ENCODE data around the gene PQBP1. TPM values are rescaled to one million over a fixed set of nuclear protein-coding genes. Genes with fewer than 3 reads are reported as not detected.

PQBP1 gene
- total RNA-seq, 1 experiment from 2014 or later = 133 TPM

DNA sequence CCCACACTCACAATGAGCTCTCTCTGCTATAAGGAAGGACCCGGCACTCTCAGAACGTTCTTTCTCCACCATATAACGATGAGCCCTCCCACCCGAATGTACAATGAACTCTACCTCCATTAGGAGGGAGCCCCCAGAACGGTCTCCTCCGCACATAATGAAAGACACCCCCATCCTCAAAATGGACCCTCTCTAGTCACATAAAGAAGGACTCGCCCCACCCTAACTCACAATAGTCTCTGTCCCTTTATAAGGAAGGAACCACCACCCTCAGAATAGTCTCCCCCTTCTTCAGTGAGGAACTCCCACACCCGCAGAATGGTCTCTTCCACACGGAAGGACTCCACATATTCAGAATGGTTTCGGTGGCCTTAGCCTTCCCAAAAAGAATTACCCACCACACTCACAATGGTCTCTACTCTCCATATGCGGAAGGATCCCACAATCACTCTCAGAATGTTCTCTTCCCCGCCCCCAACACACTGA is 13.2 kb downstream of the PQBP1 start:
- Histone ChIP-seq H3K36me3 (ENCODE audit: insufficient read depth, low read length, poor library complexity, severe bottlenecking) (peaks cover 8% of the 10 kb centered on the region), H3K27ac (ENCODE audit: low read depth, low read length, poor library complexity, severe bottlenecking) (peak overlapping the region; percentile 73), H3K27me3 (replicated peaks; ENCODE audit: insufficient read depth, low read depth, low read length, poor library complexity) (no peaks in the 10 kb centered on the region), H3K9me3 (ENCODE audit: low read depth, low read length, poor library complexity, severe bottlenecking) (no peaks in the 10 kb centered on the region), H3K4me3 (ENCODE audit: low read depth, low read length, poor library complexity, severe bottlenecking) (peak overlapping the region; percentile 82), H3K4me1 (ENCODE audit: insufficient read depth, low read length, poor library complexity, severe bottlenecking) (no peaks in the 10 kb centered on the region)
- BruUV-seq (replicated peaks) = no TSS peak
- ChIA-PET POLR2A (ENCODE audit: low non-redundant PET) (no interaction called here), CTCF (no interaction called here)
- TF ChIP-seq EZH2 (IDR thresholded peaks at IDR 0.05; ENCODE audit: borderline replicate concordance, low read depth, low read length, poor library complexity, severe bottlenecking) = no peak
- TF ChIP-seq CTCF (conservative IDR thresholded peaks at IDR 0.05; ENCODE audit: low read depth, low read length) = no peak
- peak; percentile 30 for DNase-seq (ENCODE audit: low spot score)
- intact Hi-C loops (cut with micrococcal nuclease; ENCODE audit: unreplicated experiment) = no loop called here

DNA sequence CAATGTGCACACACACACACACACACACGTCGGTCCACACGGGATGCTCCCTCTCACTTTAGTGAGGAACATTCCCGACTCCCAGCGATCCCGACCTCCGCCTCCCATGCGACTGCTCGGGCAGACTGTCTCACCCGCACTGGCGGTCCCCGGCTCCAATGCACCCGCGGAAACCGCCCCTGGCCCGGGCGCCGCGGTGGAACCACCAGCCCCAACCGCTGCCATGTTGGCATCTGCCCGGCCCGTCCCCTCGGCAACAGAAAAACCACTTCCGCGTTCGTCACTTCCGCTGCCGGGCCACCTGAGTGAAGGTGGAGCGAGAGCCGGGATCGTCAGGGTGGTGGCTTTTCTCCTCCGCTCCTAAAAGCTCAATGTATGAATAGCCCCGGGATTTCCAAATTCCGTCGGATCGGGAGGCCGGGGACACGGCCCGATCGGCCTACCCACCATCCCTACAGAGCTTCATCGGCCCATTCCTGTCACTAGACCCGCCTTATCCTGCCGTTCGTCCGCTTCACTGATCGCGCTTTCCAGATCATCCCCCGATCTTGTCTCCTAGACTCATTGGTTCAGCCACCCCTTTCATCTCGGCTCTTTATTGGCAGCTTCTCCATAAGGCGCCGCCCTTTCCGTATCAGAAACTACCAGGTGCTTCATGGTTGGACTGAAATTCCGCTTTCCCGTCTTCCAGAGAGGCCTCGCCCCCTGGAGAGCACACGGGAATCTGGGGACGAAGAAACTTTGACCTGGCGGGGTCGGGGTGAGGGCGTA is 13.9 kb downstream of the PQBP1 start, which contains the start of gene SLC35A2:
SLC35A2 (minus strand) TSS at position 235 of the 771 bp plus-strand sequence; CDS start at position 225, 10 bp downstream.
- Histone ChIP-seq H3K4me3 (ENCODE audit: low read depth, low read length, poor library complexity, severe bottlenecking) (peak within 1 kb of the TSS; percentile 82), H3K9me3 (ENCODE audit: low read depth, low read length, poor library complexity, severe bottlenecking) (no peaks in the 10 kb centered on the region), H3K36me3 (ENCODE audit: insufficient read depth, low read length, poor library complexity, severe bottlenecking) (peaks cover 8% of the 10 kb centered on the region), H3K27ac (ENCODE audit: low read depth, low read length, poor library complexity, severe bottlenecking) (peak within 1 kb of the TSS; percentile 73), H3K4me1 (ENCODE audit: insufficient read depth, low read length, poor library complexity, severe bottlenecking) (no peaks in the 10 kb centered on the region), H3K27me3 (replicated peaks; ENCODE audit: insufficient read depth, low read depth, low read length, poor library complexity) (no peaks in the 10 kb centered on the region)
- BruUV-seq (replicated peaks) = no TSS peak
- intact Hi-C loops (cut with micrococcal nuclease; ENCODE audit: unreplicated experiment) = no loop called here
- DNase-seq (ENCODE audit: low spot score) = peak; percentile 83
- CTCF ChIA-PET = interaction anchor here (0.5 kb wide), 1 partner anchor 314 kb away, joined by 4 read pairs; no protein-coding TSS in a partner anchor
- POLR2A ChIA-PET (ENCODE audit: low non-redundant PET) = no interaction called here
- no peak for TF ChIP-seq EZH2 (IDR thresholded peaks at IDR 0.05; ENCODE audit: borderline replicate concordance, low read depth, low read length, poor library complexity, severe bottlenecking)
- no peak for TF ChIP-seq CTCF (conservative IDR thresholded peaks at IDR 0.05; ENCODE audit: low read depth, low read length)

GRCh38 chrX:48913605-48914366 is 16.1 kb downstream of the PQBP1 start:
- no peak overlapping the region for H3K4me3 ChIP-seq (ENCODE audit: low read depth, low read length, poor library complexity, severe bottlenecking)
- H3K4me1 ChIP-seq (ENCODE audit: insufficient read depth, low read length, poor library complexity, severe bottlenecking) = peaks cover 4% of the 10 kb centered on the region
- no peak for DNase-seq (ENCODE audit: low spot score)
- POLR2A ChIA-PET (ENCODE audit: low non-redundant PET) = no interaction called here
- CTCF ChIA-PET = no interaction called here
- TF ChIP-seq EZH2 (IDR thresholded peaks at IDR 0.05; ENCODE audit: borderline replicate concordance, low read depth, low read length, poor library complexity, severe bottlenecking) (no peak), CTCF (conservative IDR thresholded peaks at IDR 0.05; ENCODE audit: low read depth, low read length) (no peak)
- no peak overlapping the region for H3K27ac ChIP-seq (ENCODE audit: low read depth, low read length, poor library complexity, severe bottlenecking)
- H3K36me3 ChIP-seq (ENCODE audit: insufficient read depth, low read length, poor library complexity, severe bottlenecking) = peaks cover 8% of the 10 kb centered on the region
- no peaks in the 10 kb centered on the region for H3K27me3 ChIP-seq (replicated peaks; ENCODE audit: insufficient read depth, low read depth, low read length, poor library complexity)
- intact Hi-C loops (cut with micrococcal nuclease; ENCODE audit: unreplicated experiment) = no loop called here
- no peaks in the 10 kb centered on the region for H3K9me3 ChIP-seq (ENCODE audit: low read depth, low read length, poor library complexity, severe bottlenecking)
- no TSS peak for BruUV-seq (replicated peaks)
